Lower leg skin (tissue), 3 donors: ENCODE results near the gene FGB.

Experiments used
- CTCF ChIP-seq, 3 donors: fragments of 450-650 bp; IDR thresholded peaks; one replicate each; pipeline ENCODE4 v1.5.1; 2016; ENCODE audit warnings: antibody characterized with exemption in 3 of 3, mild to moderate bottlenecking in 3 of 3, moderate library complexity in 2 of 3
- POLR2A ChIP-seq, 2 donors: fragments of 450-650 bp; IDR thresholded peaks; one replicate each; pipeline ENCODE4 v1.6.1; 2016 to 2017; ENCODE audit warnings: antibody characterized with exemption in 2 of 2, mild to moderate bottlenecking in 1 of 2, moderate library complexity in 1 of 2

DNA sequence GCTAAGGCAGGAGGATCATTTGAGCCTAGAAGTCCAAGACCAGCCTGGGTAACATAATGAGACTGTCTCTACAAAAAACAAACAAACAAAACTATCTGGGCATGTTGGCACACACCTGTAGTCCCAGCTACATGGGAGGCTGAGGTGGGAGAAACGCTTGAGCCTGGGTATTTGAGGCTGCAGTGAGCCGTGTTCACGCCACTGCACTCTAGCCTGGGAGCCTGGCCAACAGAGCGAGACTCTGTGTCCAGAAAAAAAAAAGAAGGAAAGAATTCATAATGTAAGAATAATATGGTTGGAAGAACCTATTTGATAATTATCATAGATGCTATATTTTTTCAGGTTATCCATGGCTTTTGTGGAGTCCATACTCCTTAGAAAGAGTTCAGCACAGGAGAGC is 45.2 kb upstream of the FGB start:
- no peak for TF ChIP-seq CTCF (IDR thresholded peaks at IDR 0.05)
- TF ChIP-seq POLR2A (IDR thresholded peaks at IDR 0.05) = no peak
